GM19023 (cell line): ENCODE measurements around the gene PALLD.

Source experiments
- ATAC-seq: cut with Tn5 transposase; IDR thresholded peaks from one replicate; pipeline ENCODE4 v1.9.1; 2021; ENCODE audit warnings: mild to moderate bottlenecking, moderate library complexity; ENCODE audit not compliant: unreplicated experiment

Gene PALLD

GRCh38 chr4:168522829-168523489 is 26.1 kb downstream of the PALLD start:
- ATAC-seq: no peak

- no peak for ATAC-seq
These were observed 27.2 kb downstream of the PALLD start for GRCh38 chr4:168524006-168524405.

DNA sequence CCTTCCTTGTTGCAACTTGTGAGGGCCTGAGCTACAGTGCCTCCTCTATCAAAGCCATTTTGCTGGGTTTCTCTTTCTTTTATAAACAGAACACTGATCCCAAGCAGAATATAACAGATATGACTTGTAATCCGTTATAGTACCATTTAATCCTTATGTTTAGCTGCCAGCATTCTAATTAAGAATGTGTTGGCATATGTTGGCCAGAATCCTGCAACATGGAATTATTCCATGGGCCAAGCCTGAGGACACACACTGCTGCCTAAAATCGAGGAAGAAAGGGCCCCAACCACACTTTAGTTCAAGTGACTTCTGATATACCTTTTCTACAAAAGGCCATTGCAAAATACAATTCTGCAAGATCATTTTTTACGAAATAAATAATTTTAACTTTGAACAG is 28.0 kb downstream of the PALLD start:
- no peak for ATAC-seq

DNA sequence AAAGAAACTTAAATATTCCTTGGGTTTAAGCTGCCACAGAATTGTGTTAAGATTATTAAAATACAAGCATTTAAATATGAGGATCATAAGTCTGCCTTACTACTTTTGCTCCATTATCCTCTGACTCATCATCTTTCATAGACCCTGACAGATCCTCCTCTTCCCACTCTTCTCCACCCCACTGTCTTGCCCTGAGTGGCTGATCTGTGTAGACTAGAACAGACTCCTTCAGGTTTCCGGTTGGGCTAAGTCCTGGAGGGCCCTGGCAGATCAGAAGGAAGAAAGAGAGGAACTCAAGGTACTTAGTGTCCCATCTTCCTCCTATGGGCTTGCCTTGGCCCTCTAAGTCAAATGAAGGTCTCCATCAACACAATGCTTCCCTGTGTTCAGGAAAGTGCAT is 30.7 kb downstream of the PALLD start:
- no peak for ATAC-seq

DNA sequence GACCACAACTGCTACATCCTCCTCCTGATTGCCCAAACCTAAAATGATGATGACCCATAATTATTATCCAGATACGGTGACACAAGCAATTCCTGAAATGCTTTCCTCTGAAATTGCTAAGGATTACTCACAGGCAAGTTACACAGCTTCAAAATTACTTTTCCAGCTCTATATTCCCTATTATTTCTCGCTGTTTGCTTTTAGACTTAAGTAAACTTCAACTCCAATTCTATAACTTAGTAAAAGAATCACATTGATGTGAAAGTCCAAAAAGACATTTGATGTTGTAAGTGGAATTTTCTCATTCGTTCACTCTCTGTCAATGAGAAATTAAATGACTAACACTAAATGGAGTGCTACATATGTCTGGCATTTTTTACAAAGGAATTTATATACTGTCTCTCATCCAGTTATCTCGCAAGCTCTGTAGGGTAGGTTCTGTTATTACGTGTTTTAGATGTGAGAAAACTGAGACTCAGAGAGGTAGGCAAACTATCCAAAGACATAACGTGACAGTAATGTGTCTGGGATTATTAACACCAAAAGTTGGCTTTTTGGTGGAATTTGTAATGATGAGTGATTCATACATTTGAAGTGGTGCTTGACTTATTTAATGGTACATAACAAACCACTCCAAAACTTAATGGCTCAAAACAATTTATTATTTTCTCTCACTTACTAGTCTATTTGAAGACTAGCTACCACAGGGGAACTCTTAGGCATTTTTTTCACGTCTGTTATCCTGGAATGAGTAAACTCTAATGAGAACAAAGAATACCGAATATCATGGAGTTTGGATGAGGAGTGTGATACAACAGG is 31.5 kb downstream of the PALLD start:
- ATAC-seq: no peak

- ATAC-seq: no peak
These were observed 32.4 kb downstream of the PALLD start for GRCh38 chr4:168529257-168529656.

DNA sequence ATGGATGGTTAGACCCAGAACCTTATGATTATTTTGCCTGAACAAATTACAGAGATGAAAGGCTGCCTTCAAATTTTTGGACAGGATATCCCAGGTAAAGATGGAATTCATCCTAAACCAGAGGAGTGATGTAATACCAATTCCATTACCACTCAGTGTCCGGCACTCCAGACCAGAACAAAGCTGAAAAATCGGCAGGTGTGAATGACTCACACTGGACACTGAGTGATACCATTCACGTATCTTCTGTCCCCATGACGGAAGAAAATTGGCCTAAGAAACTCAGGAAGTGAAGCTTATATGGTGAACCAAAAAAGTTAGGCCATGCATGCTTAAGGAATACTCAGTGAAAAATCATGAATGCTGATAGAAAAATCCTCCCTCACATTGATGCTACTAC is 34.5 kb downstream of the PALLD start:
- ATAC-seq: no peak

DNA sequence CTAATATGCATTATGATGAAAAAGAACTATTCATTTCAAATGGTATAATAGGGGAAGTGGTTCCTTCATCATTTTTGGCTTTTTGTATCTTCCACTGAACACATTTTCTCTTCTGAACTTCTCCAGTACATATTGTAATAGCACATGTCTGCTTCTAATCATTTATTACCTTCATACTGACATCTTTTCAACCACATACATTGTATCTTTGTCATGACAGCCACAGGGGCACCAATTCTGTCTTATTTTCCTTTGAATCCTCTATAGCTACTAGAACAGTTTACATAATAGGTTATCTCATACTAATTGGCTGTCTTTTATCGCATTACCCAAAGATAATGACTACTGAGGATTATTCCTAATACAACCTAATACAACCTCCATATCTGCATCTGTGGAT is 37.7 kb downstream of the PALLD start:
- no peak for ATAC-seq

DNA sequence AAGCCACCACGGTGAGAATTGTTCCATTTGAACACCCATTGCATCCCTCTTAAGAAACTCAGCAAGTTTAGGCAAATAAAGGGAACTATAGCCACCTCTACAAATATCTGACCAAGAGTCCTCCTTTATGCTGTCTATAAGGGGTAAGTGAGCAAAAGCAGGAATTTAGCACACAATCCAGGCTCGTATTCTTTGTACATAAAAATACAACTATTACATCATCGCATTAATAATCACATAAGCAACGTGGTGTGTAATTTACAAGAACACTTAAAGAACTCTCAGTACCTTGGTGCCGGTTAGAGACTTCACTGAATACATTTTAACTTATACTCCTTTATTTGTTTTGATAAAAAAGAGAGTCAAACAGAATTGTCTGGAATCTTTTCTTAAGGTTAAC is 38.8 kb downstream of the PALLD start:
- ATAC-seq: no peak

- ATAC-seq: no peak
These were observed 39.6 kb downstream of the PALLD start for GRCh38 chr4:168536448-168536847.

DNA sequence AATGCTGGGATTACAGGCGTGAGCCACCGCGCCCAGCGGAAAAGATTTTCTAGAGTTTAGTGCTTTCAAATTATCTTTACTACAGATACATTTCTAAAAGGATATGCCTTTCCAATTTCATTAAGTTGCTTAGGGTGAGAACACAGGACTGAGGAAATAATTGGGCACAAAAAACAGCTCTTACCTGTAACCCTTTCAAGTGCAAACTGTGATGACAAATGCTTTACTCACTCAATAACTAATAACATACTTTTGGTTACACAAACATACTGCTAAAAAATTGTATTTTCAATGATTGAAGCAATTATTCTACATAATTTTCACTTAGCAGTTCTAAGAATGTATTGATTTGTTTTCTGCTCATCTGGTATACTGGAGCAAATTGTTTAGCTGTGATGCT is 40.2 kb downstream of the PALLD start:
- ATAC-seq: no peak

GRCh38 chr4:168537571-168537970 is 40.7 kb downstream of the PALLD start:
- no peak for ATAC-seq

DNA sequence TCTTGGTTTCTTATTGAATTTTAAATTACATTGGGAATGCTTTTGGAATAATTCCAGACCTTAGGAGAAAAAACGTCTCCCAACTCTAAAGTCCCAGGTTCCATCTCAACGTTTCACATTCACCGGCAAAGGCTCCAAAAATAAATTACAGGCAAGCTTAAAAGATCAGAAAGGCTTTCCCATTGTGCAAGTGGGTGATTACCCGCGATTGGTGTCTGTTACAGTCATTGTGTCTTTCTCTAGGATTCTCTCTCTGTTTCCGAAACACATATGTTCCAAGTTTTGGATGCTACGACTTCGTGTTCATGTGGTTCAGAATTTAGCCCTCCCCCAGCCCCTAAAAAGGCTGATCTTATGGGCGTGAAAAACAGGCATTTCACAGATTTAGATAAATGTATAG is 41.8 kb downstream of the PALLD start:
- no peak for ATAC-seq

GRCh38 chr4:168540086-168540485 is 43.2 kb downstream of the PALLD start:
- no peak for ATAC-seq

DNA sequence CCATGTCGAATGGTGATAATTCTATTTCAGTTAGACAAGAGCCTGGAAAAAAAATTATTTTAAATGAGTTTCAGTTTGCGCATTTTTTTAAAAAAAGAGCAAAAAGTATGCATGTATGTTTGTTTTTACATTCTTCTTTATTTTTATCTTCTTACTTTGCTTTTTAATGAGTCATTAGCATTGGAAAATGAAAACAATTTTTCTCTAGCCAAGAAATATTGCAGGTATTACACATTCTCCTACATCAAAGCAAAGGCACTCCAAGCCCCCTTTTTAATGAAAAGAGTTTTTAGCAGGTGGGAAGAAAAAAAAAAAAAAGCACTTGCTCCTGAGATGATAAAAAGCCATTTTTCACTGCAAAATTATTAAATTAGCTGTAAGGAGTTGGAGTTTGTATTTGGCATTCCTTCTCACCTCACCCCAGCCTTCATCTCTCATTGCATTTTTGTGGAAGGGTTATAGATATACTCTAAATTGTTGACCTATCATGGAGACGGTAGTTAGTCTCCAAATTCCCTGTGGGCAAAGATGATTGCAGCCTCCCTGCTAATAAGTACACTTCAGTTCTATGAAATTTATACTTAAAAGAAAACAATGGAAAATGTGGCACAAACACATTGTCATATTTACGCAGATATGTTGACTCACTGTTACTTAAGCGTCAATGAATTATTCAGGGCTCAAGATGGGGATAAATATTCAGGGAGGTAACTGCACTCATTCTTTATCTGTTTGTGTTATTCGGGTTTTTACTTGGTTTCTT is 43.8 kb downstream of the PALLD start:
- no peak for ATAC-seq

- no peak for ATAC-seq
These were observed 44.6 kb downstream of the PALLD start for GRCh38 chr4:168541266-168541953.

DNA sequence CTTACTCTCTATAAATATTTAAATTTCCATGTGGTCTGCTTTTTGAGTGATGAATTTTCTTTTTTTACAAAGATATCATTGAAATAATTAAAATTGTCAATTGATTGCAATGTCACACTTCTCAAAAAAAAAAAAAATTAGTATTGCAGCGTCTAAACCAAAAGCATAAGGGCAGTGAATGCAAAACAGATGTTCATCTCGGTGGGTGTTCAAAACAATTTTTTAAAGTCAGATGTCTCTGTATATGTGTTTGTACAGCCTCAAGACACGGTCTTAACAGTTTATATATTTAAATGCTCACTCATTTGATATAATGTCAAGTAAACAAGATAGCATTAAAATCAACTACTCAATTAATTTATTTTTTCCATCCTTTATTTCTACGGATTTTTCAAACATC is 52.3 kb downstream of the PALLD start:
- ATAC-seq: no peak

GRCh38 chr4:168550064-168550766 is 53.4 kb downstream of the PALLD start:
- ATAC-seq: no peak

DNA sequence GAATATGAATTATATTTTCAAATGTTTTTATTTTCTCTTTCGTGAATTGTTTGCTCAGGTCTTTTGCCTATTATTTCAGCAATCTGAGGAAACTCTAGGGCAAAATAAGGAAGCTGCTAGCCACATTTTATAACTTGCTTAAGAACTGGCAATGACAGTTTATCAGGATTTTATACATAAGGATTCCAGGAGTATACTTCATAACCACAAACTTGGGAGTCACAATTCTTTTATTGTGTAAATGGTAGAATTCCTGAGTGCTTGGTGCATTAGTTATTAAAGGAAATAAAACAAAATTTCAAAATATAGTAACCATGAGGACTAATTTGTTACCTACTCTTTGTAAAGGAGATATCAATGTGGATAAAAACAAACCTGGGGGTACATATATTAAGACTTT is 54.4 kb downstream of the PALLD start:
- no peak for ATAC-seq

DNA sequence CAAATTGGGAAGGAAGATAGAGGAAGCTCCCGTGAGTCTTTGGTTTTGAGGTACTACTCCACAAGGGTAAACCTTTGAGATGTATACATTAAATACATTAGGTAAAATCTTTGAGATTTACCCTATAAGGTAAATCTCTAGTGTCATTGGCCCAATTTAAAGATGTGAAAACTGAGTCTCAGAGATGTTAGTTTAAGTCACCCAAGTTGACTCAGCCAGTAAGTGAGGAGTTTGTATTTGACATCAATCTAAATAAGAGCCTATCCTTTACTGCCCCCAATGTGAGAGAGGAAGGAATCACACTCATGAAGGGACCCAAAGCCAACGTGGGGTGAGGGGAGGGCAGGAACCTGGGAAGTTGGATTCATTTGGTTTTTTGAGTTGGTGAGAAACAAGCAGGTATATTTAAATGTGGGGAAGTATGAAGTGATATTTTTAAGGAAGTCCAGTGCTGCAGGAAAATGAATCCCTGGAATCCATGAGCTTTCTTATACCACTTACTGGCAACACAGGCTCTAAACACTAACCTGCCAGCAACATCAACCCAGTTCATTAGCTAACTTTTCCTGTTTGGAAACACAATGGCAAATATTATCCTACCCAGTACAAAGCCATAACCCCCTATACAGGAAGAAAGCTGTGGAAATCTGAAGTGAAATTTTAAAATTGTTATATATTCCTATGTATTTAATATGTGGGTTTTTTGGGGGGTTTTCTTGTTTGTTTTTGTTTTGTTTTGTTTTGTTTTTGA is 55.3 kb downstream of the PALLD start:
- ATAC-seq: no peak
